ENCODE results near the gene MAGEH1.
"Not testable (repeated sequence)": the region's sequence is repeated elsewhere in the genome, so short reads cannot be mapped to it uniquely, and the experiment has no call there.

Gene MAGEH1, protein sequence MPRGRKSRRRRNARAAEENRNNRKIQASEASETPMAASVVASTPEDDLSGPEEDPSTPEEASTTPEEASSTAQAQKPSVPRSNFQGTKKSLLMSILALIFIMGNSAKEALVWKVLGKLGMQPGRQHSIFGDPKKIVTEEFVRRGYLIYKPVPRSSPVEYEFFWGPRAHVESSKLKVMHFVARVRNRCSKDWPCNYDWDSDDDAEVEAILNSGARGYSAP

DNA sequence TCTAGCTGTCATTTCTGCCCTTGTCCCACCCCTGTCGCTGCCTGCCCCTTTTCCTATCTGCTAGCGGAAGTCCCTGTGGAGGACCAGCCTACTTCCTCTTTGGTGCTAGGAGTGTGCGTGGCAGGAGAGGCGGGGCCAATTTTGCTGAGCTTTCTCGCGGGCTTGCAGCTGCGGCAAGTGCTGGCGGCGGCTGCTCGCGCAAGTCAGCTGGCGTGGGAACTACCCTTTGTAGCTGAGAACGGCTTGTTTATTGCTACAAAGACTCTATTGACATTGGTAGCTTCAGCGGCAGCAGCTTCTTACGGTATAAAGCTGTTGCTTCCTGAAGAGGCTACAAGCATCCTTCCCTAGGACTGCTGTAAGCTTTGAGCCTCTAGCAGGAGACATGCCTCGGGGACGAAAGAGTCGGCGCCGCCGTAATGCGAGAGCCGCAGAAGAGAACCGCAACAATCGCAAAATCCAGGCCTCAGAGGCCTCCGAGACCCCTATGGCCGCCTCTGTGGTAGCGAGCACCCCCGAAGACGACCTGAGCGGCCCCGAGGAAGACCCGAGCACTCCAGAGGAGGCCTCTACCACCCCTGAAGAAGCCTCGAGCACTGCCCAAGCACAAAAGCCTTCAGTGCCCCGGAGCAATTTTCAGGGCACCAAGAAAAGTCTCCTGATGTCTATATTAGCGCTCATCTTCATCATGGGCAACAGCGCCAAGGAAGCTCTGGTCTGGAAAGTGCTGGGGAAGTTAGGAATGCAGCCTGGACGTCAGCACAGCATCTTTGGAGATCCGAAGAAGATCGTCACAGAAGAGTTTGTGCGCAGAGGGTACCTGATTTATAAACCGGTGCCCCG is at the start of gene MAGEH1:
MAGEH1 (plus strand) TSS at position 138 of the 843 bp plus-strand sequence; CDS start at position 386, 248 bp downstream.
- no peak for DNase-seq

DNA sequence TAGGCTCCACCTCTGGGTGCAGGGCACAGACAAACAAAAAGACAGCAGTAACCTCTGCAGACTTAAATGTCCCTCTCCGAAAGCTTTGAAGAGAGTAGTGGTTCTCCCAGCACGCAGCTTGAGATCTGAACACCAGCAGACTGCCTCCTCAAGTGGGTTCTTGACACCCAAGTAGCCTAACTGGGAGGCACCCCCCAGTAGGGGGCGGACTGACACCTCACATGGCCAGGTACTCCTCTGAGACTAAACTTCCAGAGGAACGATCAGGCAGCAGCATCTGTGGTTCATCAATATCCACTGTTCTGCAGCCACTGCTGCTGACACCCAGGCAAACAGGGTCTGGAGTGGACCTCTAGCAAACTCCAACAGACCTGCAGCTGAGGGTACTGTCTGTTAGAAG is 24.8 kb upstream of the MAGEH1 start:
- DNase-seq = not testable (repeated sequence)

DNA sequence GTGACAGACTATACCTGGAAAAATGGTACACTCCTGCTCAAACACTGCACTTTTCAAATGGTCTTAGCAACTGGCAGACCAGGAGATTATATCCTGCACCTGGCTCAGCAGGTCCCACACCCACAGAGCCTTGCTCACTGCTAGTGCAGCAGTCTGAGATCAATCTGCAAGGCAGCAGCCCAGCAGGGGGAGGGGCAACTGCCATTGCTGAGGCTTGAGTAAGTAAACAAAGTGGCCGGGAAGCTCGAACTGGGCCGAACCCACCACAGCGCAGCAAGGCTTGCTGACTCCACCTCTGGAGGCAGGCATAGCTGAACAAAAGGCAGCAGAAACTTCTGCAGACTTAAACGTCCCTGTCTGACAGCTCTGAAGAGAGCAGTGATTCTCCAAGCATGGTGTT is 8.5 kb upstream of the MAGEH1 start:
- DNase-seq = not testable (repeated sequence)

DNA sequence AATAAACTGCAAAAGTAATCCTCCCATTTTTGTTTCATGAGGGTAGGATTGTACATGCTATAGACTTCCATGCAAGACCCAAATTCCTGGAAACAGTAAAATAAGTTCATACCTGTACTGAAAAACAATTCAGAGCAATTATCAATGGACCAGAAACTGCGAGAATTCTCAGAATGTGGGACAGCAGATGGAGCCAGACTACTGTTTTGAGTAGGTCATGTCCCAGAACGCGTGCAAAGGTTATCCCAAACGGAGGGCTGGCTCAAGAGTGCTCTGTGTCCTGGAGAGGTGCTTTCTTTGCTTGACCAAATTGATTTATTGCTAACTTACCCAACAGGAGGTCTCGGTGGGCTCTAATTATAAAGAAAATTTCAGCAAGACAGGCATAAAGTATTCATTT is 1.7 kb upstream of the MAGEH1 start:
- no peak for DNase-seq

DNA sequence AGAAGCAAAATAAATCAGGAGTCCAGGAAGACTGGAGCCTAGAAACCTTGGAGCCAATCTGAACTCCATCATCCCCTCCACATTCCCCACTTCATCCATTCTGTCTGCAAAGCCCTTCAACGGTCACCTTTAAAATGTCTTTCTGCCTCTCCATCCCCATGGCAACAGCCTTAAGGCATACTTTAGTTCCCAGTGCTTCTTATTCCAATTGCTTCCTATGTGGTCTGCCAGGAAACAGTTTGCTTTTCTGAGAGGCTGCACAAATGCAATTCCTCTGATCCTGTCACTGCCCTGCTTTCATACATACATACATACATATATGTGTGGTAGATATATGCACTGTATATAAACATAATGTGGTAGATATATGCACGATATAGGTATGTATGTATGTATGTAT is 786 bp upstream of the MAGEH1 start:
- DNase-seq = no peak

DNA sequence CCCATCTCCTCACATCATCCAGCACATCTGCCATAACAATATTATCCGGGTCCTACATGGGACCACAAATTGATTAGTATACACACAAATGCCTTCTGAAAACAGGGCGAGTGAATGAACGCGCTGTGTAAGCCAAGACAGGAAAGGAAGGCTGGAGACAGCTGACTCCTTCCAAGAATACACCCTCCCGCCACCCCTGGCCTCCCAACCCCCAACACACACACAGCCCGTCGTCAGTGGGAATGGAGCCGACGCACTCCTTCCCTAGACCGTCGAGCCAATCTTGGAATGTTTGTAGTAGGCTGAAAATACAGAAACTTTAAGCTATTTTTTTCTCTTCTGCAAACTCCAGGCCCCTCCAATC is 319 bp upstream of the MAGEH1 start:
- DNase-seq = no peak

DNA sequence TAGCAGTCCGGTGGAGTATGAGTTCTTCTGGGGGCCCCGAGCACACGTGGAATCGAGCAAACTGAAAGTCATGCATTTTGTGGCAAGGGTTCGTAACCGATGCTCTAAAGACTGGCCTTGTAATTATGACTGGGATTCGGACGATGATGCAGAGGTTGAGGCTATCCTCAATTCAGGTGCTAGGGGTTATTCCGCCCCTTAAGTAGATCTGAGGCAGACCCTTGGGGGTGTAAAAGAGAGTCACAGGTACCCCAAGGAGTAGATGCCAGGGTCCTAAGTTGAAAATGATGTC is 852 bp downstream of the MAGEH1 start:
- DNase-seq = no peak

DNA sequence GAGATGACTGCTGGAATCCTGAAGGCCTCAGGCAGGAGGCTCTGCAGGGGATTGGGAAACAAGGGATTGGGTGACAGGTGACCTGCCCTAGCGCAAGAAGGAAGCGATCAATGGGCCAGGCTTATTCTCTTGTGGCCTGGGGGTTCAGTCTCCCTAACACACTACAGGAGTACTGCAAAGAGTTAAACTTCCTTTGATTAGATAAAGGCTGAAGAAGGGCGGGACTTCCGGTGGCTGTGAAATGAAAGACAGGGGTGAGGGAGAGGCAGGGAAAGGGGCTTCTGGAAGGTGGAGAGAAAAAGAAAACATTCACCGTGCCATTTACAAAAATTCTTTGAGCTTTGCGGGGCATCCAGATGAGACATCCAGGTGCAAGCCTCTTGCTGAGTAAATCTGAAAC is 3.8 kb downstream of the MAGEH1 start:
- not testable (repeated sequence) for DNase-seq

DNA sequence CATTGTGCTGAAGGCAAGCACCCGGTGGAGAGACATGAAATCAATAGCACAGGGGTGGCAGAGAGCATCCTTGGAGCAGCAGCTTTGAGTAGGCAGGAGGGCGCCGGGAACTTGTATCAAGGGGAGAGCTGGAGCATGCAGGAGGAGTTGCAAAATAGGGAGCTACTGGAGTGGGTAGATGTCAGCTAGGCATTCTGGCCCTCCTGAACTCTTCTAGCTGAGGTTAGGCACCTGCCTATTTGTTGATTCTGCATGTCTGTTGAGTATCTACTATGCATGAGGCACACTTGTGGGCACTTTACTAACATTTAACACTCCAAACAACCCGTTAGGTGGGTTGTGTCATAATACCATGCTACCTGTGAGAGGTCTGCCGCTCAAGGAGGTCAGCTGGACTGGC is 7.5 kb downstream of the MAGEH1 start:
- not testable (repeated sequence) for DNase-seq

DNA sequence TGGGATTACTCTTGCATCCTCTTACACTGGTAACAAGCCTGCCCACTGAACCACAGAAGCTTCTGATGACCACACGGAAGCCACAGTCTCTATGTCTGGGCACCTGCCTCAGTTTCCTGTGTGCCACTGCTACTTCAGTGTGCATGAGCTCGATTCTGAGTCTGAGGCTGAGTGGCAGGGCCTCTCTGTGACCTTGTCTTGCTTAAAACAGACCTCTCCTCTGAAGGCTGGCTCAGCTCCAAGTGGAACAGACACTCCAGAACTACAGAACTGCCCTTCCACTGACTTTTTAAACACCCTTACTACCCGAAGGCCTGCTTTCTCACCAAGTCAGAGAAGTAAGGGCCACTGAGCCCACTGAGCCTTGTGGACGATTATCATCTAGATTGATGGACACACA is 8.0 kb downstream of the MAGEH1 start:
- not testable (repeated sequence) for DNase-seq

DNA sequence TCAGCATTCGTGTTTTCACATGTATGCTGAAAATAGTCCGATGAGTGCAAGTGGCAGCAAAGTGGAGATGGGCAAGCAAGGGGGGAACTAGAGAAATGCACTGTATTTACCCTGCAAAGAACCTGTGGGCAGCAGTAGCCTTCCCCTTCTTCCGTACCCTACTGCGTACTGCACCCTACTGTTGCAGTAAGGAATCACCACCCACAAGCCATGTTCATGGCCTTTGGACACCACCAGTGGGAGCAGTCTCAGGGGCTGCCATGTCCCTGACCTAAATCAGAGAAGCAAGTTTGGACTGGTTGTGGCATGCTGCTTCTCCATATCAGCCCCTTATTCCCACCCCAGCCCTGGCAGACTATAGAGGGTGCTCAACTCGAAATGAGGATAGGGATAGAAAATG is 12.1 kb downstream of the MAGEH1 start:
- not testable (repeated sequence) for DNase-seq

DNA sequence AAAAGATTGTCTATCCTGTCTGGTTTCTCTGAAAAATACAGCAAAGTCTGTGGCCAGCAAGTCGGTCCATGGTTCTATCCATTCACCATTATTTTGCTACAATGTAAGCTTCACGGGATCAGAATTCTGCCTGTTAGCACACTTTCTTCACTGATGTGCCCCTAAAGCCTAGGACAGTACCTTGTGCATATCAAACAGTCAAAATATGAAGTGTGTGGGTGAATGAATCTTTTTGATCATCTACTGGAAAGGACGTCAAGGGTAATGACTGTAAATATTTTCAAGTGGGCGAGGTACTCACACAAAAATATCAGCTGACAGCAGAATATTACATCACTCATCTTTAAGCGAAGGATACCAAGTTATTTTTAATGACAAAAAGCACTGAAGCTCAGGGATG is 13.2 kb downstream of the MAGEH1 start:
- not testable (repeated sequence) for DNase-seq

DNA sequence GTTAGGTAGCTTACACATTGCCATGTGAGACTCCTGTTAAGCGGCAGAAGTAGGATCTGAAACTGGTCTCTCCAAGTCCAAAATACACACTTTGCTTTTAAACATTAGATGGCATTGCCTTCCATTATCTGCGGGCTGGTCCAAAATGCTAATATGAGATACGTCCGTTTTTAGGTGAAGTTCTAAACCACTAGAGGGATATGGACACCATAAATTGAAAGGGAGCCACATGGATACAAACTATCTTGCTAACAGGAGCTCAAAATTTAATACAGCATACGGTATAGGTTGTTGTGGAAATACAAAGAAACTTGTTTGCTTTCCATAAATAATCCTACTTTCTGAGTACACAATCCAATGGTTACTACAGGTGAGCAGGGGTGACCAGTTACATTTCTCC is 13.9 kb downstream of the MAGEH1 start:
- DNase-seq = not testable (repeated sequence)

DNA sequence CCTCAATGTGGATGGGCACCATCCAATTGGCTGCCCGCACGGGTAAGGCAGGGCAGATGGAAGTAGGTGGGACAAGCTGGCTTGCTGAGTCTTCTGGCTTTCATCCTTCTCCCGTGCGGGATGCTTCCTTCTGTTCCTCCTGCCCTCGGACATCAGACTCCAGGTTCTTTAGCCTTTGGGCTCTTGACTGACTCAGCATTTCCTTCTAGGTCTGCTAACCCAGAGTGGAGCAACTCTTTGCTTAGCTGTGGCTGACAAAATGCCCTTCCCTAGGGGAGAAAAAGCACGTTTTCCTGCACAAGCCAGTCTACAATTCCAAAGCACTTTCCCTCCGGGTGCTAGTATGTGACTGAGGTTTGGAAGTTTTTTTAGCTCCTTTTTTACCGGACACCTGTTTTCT is 28.0 kb downstream of the MAGEH1 start:
- DNase-seq = not testable (repeated sequence)

DNA sequence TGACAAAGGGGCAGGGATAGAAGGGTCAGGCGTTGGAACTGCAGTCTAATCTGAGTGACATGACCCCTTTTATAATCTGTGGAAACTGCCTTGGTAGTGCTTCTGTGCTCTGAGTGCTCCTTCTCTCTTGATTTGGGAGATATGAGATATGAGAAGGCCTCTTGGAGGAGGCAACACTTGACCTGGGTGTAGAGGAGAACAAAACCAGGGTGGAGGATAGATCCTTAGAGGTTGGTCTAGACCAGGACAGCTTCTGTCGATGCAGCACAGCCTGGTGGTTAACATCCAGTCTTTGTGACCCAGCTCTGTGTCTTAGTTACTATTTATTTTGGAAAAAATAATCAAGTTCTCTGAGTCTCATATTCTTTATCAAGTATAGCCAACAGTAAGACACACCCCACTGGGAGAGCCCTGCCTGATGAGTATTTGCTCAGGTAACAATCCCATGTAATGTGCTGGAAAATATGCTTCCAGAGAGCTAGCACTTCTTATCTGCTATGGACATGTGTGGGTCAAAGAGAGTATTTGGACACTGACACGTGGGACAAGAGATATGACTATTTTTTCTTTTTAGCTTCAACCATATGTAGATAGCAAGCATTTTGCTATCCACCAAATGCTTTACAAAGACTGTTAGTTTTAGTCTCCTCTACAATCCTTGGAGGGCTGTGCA is 28.6 kb downstream of the MAGEH1 start:
- no peak for DNase-seq

DNA sequence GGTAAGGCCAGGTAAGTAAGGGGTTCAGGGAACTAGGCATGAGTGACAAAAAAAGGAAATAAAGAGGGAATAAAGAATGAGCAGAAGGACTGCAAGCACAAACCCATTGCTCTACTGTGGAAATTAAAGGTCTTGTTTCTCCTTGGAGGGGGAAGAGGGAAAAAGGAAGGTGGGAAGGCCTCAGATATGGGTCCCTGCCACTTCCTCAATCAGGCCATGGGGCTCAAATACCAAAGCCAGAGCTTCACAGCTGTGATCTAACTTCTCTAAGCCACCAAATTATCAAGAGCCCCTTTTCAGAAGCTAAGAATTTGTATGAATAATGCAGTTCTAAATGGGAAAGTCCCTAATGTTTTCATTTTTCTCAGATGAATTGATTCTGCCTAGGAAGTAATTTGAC is 33.0 kb downstream of the MAGEH1 start:
- no peak for DNase-seq

DNA sequence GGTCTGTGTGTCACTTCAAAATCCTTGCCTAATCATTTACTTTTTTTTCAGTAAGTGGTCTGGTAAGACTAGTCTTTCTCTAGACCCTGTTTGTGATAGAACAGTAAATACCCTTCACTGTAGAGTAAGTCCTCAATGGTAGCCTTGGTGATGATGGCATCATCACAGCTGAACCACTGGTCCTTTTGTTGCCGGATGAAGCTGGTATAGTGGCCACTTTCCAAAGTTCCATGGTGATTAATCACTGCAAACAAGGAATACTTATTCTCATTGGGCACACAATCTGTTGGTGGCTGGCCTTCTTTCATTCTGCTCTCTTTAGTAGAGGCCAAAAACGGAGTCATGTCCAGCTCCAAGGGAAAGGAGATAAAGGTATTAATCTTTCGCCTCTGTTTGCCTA is 34.8 kb downstream of the MAGEH1 start:
- DNase-seq = no peak

DNA sequence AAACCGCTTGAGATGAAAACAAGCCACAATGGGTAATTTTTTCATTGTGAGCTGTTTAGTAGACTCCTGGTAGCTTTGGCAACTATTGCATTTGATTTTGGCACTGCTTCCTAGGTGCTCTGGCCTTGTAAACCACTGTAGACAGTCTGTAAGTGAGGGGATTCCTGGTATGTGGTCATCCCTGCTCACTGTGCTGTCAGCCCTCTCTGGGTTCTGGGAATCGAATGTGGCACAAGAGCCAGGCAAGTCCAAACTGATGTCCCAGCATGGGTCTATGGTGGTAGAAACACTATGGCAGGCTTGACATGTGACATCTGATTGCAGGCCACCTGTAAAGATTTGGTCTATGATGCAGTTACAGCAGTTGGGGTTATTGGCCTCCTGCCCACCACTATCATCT is 35.2 kb downstream of the MAGEH1 start:
- no peak for DNase-seq

DNA sequence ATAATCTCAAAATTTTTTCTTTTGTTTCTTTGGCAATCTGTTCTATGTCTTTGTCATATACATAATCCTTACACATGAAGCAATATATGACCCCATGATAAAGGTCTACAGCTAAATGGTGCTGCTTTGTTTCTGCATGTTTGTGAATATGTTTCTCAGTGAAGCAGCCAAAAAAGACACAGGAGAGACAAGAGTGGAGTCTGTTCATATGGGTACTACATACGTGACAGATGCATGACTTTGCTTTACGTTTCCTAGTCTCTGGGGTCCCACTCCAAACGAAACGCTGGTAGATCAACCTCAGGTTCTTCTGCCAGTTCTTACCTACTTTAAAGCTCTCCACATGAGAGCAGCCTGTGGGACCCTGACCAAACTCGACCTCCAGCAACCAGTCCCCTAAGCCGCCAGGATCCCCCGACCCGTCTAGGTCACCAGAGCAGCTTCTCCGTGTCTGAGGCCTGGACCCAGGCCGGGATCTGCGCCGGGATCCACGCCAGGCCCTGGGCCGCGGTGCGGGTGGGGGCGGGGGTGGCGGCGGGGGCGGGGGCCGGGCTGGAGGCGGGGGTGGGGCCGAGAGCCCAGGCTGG is 36.2 kb downstream of the MAGEH1 start:
- no peak for DNase-seq

DNA sequence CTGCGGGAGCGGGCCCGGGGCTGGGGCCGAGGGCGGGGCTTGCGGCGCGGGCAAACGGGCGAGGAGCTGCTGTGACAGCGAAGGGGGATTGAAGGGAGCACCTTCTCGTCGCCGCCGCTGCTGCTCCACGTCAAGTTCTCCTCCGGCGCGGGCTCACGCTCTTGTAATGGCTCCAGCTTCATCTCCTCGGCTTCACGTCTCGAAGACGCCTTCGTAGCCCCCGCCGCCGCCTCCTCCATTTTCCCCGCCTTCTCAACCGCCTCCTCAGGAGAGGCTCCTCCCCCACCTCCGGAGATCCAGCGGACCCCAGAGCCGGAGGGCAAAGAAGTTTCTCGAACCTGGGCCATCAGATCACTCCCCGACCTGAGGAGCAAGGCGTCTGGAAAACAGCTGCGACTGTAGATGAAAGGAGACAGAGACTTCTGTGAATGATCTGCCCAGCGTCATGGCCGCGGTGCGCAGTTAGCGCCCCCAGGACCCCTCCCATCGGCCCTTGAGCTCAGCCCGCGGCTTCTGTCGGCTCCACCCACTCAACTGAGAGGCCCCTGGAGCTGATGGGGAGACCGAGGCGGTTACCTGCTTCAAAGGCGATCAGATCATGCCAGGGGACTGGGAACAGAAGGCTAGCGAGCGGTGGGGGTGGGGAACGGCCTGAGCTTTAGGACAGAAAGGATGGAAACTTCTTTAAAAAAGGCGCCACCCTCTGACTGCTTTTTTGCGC is 36.8 kb downstream of the MAGEH1 start:
- DNase-seq = no peak

DNA sequence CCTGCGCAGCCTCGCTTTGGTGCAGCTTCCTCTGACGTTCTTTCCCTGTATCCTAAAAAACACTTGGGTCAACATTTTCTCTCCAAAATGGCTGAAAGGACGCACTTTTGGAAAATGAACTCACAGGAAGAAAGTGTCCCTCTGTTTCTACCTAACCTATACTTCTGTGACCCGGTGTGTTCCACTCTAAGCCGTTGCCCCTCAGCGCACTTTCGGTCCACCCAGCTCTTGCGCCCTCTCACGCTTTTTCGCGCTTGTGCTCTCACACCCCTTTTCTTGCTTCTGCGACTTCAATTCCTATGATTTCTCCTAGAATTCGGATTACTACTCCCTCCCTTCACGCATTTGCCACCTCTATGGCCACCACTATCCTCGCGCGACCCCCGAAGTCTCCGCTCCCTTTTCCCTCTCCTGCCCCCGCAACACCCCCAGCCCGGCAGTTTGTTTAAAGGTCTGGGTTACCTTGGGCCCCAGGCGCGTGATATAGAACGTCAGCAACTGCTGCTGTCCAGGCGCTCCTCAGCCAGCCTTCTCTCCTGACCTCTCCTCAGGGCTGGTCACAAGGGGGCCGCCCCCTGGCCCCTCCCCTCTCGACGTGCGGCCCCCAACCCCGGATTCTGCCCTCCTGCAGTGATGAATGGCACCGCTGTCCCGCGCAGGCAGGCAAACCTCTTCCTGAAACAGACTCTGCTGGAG is 37.5 kb downstream of the MAGEH1 start, which contains the start of gene USP51:
USP51 (minus strand) TSS at position 535 of the 696 bp plus-strand sequence. CDS start 909 bp downstream, outside the sequence.
- no peak for DNase-seq

DNA sequence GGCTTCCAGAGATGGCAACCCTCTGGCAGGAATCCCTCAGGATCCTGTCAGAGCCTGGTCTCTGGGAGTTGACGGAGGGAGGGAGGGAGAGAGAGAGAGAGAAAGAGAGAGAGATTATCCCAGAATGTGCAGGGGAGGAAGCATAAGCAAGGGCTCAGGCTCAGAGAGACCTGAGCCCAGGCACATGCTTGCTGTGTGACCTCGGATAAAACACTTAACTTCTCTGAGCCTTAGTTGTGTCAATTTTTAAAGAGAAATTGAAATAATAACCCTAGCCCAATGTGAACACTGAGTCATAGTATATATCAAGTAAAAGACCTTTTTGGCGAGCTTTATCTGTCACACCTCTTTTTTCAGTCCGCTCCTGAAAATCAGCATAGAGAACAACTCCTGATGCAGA is 38.2 kb downstream of the MAGEH1 start:
- no peak for DNase-seq
